Omental fat pad (tissue), 4 donors: ENCODE measurements around the gene DBF4. TPM values are rescaled to one million over a fixed set of nuclear protein-coding genes. Genes with fewer than 3 reads are reported as not detected.
"Not testable (repeated sequence)": the region's sequence is repeated elsewhere in the genome, so short reads cannot be mapped to it uniquely, and the experiment has no call there.

Experiments
- ATAC-seq: fragments of 150-250 bp; one replicate; pipeline ENCODE4 v1.9.1; 2016; ENCODE audit warnings: mild to moderate bottlenecking, moderate library complexity; ENCODE audit not compliant: low FRiP score
- DNase-seq: peaks from one replicate; pipeline ENCODE4 v3.0.0-alpha.2; 2019; ENCODE audit warnings: low spot score
- total RNA-seq, 4 donors: library from RNA; depleted of rRNA; stranded (reverse); fragments of >200 nt; gene quantifications; one replicate each; pipeline ENCODE4 v1.1.0, GENCODE V29; 2016
- TF ChIP-seq, protein P1 (sequence below), 3 donors: fragments of 450-650 bp; IDR thresholded peaks; one replicate each; pipeline ENCODE4 v1.5.1; 2016 to 2017; ENCODE audit warnings: antibody characterized with exemption in 3 of 3, mild to moderate bottlenecking in 3 of 3, moderate library complexity in 2 of 3

DBF4 gene
- total RNA-seq, 4 donors from 2014 or later = 7.7 to 21.4 (median 16.1) TPM

DNA sequence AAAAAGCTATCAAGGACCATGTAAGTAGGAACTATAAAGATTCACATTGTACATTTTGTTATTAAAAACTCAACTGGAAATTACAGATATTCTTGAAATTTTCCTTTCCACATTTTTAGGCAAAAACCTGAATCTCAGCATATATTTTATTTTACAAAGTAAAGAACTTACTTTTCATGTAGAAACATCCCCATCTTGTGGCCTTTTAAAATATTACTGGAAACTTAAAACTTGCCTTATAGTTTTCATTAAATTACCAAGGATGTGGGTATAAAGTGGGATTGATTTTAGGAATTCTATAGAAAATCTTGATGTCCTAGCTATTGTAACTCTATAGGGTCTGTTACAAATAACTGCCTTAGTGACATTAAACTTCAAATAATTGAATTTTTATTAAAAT is 10.6 kb downstream of the DBF4 start:
- DNase-seq = no peak
- no peak for ATAC-seq
- TF ChIP-seq, protein P1, sequence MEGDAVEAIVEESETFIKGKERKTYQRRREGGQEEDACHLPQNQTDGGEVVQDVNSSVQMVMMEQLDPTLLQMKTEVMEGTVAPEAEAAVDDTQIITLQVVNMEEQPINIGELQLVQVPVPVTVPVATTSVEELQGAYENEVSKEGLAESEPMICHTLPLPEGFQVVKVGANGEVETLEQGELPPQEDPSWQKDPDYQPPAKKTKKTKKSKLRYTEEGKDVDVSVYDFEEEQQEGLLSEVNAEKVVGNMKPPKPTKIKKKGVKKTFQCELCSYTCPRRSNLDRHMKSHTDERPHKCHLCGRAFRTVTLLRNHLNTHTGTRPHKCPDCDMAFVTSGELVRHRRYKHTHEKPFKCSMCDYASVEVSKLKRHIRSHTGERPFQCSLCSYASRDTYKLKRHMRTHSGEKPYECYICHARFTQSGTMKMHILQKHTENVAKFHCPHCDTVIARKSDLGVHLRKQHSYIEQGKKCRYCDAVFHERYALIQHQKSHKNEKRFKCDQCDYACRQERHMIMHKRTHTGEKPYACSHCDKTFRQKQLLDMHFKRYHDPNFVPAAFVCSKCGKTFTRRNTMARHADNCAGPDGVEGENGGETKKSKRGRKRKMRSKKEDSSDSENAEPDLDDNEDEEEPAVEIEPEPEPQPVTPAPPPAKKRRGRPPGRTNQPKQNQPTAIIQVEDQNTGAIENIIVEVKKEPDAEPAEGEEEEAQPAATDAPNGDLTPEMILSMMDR (IDR thresholded peaks at IDR 0.05) = no peak

DNA sequence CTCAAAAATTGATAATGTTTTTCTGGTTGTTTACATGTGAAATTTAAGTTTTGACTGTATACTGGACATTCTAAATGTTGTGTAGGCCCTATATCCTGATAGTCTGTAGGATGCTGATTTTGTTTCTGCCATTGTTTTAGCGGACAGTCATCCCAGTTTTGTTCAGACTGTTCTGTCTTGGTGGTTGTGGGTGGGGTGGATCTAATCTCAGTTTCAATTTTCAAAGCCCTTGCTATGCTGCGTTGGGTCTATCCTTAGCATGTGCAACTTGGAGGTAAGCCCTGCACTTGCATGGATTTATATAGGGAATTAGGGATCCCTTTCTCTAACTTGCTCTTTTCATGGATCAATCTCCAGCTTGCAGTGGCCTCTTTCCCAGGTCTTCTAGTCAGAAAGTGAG is 19.1 kb downstream of the DBF4 start:
- TF ChIP-seq, protein P1 (IDR thresholded peaks at IDR 0.05) = no peak
- ATAC-seq (no peak), DNase-seq (no peak)

DNA sequence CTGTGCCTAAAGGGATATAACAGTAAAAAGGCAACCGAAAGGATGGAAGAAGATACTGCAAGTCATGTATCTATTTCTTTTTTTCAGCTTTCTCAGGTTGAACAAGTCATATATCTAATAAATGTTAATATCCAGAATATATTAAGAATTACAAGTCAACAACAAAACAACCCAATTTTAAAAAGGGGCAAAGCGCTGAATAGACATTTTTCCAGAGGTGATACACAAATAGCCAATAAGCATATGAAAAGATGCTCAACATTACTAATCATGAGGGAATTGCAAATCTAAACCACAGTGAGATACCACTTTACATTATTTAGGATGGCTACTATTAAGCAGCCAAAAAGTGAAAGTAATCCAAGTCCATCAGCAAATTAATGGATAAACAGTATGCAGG is 23.0 kb downstream of the DBF4 start:
- TF ChIP-seq, protein P1 (IDR thresholded peaks at IDR 0.05) = no peak
- ATAC-seq = no peak

DNA sequence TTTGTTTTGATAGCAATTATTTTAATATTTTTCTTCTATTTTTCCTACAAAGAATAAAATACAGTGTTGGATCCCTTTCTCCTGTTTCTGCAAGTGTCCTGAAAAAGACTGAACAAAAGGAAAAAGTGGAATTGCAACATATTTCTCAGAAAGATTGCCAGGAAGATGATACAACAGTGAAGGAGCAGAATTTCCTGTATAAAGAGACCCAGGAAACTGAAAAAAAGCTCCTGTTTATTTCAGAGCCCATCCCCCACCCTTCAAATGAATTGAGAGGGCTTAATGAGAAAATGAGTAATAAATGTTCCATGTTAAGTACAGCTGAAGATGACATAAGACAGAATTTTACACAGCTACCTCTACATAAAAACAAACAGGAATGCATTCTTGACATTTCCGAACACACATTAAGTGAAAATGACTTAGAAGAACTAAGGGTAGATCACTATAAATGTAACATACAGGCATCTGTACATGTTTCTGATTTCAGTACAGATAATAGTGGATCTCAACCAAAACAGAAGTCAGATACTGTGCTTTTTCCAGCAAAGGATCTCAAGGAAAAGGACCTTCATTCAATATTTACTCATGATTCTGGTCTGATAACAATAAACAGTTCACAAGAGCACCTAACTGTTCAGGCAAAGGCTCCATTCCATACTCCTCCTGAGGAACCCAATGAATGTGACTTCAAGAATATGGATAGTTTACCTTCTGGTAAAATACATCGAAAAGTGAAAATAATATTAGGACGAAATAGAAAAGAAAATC is 31.0 kb downstream of the DBF4 start:
- ATAC-seq = peak; percentile 19
- DNase-seq = not testable (repeated sequence)

More for the DNA sequence above, 23.0 kb downstream of the DBF4 start:
- no peak for DNase-seq

DNA sequence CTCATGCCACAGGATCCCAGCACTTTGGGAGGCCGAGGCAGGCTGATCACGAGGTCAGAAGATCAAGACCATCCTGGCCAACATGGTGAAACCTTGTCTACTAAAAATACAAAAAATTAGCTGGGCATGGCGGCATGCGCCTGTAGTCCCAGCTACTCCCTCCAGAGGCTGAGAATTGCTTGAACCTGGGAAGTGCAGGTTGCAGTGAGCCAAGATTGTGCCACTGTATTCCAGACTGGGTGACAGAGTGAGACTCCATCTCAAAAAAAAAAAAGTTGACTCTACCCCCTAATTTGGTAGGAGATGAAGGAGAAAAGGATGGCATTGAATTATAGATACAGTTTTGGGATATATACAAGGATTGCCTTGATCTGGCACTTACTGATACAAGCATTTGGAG is 32.5 kb downstream of the DBF4 start:
- not testable (repeated sequence) for ATAC-seq, DNase-seq

DNA sequence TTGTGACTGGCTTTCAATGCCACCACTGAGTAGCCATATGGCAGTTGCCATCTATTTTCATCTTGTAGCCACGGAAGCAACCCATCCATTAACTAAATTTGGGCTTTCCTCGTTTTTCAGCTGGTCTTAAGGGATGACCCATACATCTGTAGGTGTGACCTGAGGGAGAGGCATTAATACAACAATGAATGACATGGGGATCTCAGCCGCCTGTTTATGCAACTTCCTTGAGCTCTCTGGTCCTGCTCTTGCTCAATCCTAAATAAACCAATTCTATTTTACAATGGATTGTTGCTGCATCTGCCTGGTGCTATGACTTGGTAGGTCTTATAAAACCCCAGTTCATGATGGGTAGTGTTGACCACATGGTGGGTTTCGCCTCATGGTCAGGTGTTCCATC is 35.8 kb downstream of the DBF4 start:
- TF ChIP-seq, protein P1 (IDR thresholded peaks at IDR 0.05) = no peak
- ATAC-seq (no peak), DNase-seq (no peak)

DNA sequence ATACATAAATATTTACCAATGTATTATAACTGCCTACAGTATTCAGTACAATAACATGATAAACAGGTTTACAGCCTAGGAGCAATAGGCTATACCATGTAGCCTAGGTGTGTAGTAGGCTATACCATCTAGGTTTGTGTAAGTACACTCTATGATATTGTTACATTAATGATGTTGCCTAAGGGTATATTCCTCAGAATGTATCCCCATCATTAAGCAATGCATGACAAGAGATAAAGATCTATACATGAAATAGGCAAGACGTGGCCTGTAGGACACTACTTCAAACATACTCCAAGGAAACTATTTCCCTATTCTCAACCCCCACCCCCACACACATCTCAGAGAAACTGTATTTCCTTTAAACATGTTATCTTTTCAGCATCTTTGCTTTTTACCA is 42.4 kb downstream of the DBF4 start:
- ATAC-seq = no peak
- TF ChIP-seq, protein P1 (IDR thresholded peaks at IDR 0.05) = no peak
- no peak for DNase-seq

DNA sequence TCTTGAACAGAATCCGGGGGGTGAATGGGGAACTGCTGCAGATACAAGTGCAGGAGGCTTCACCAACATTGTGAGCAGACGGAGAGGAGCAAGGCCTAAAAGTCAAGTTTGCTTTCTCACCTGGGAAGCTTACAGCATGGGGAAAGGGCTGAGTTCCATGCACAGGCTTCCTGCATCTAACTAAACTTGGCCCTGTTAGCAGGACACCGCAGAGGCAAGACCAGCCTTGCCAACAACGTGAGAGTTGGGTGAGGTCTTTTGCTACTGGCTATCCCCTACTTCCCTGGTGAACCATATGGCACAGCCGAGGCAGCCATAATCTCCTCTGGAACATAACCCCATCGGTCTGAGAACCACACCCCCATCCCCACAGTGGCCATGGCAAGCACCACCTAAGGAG is 43.6 kb downstream of the DBF4 start:
- TF ChIP-seq, protein P1 (IDR thresholded peaks at IDR 0.05) = no peak
- DNase-seq (no peak), ATAC-seq (no peak)
